Spleen (tissue), 7 donors: ENCODE results near the gene DCXR.

ENCODE experiments used
- POLR2A ChIP-seq, 3 donors: fragments of 450-650 bp; IDR thresholded peaks; one replicate each; pipeline ENCODE4 v1.5.1; 2017; ENCODE audit warnings: antibody characterized with exemption in 3 of 3, mild to moderate bottlenecking in 1 of 3
- POLR2AphosphoS5 ChIP-seq, 3 donors: sonication (generic); formaldehyde crosslinking; IDR thresholded peaks; one replicate each; pipeline ENCODE4 v1.5.1; 2017; ENCODE audit warnings: antibody characterized with exemption in 3 of 3
- TF ChIP-seq, protein P1 (sequence below), 11 experiments: fragments of 200-600 bp in 7 of 11; fragments of 450-650 bp in 4 of 11; sonication (generic) in 4 of 11; IDR thresholded peaks in 8 of 11; conservative IDR thresholded peaks in 3 of 11; 1 replicate in 7 of 11; 2 replicates in 4 of 11; pipeline versions ENCODE4 v1.4.0 to v1.8.0; 2016 to 2021; ENCODE audit warnings: antibody characterized with exemption in 11 of 11, inconsistent platforms in 4 of 11, mild to moderate bottlenecking in 1 of 11
- donor health status: DM: no; HTN: no; CAD: no; lungs with moderate emphysema.
- donor health status: DM: no; HTN: no; CAD: no.
- donor health status: DM: no; HTN: no; CAD: no.

DNA sequence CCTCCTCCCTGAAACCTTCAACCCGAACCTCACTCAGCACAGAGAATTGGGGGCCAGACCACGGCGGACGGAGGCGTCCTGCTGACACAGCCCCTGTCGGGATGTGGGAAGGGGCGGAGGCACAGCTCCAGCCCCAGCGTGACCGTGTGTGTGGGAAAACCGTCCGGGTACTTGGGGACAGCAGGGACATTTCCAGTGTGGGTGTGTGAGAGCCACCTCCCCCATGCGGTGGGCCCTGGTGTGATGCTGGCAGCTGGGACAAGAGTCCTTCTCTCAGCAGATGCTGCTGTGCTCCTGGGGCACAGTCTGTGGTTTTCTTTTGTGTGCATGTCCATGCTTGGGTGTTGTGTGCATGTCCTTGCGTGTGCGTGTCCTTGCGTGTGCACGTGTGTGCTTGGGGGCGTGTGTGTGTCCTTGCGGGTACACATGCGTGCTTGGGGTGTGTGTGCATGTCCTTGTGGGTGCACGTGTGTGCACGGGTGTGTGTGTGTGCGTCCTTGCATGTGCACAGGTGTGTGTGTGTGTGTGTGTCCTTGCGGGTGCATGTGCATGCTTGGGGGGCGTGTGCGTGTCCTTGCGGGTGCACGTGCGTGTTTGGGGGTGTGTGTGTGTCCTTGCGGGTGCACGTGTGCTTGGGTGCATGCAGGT is 31.7 kb downstream of the DCXR start:
- TF ChIP-seq POLR2A (IDR thresholded peaks at IDR 0.05) (no peak), POLR2AphosphoS5 (IDR thresholded peaks at IDR 0.05) (no peak)
- TF ChIP-seq, protein P1, sequence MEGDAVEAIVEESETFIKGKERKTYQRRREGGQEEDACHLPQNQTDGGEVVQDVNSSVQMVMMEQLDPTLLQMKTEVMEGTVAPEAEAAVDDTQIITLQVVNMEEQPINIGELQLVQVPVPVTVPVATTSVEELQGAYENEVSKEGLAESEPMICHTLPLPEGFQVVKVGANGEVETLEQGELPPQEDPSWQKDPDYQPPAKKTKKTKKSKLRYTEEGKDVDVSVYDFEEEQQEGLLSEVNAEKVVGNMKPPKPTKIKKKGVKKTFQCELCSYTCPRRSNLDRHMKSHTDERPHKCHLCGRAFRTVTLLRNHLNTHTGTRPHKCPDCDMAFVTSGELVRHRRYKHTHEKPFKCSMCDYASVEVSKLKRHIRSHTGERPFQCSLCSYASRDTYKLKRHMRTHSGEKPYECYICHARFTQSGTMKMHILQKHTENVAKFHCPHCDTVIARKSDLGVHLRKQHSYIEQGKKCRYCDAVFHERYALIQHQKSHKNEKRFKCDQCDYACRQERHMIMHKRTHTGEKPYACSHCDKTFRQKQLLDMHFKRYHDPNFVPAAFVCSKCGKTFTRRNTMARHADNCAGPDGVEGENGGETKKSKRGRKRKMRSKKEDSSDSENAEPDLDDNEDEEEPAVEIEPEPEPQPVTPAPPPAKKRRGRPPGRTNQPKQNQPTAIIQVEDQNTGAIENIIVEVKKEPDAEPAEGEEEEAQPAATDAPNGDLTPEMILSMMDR (IDR thresholded peaks at IDR 0.05 in 8 of 11, conservative IDR thresholded peaks at IDR 0.05 in 3 of 11) = no peak
